GM04503 (cell line): ENCODE measurements around the gene PSAPL1.

ENCODE experiments used
- DNase-seq: peaks from one replicate; pipeline ENCODE4 v3.0.0-alpha.2; 2012; ENCODE audit warnings: low read depth

Gene PSAPL1

GRCh38 chr4:7434766-7435150 is at the start of gene PSAPL1:
Gene PSAPL1 (minus strand): TSS chr4:7434930. CDS start chr4:7434879, 51 bp downstream.
- DNase-seq: no peak

- DNase-seq: no peak
Observed at GRCh38 chr4:7481227-7481626, 46.5 kb upstream of the PSAPL1 start.

GRCh38 chr4:7480423-7480822 is 45.7 kb upstream of the PSAPL1 start:
- DNase-seq: no peak

- no peak for DNase-seq
Observed at GRCh38 chr4:7478665-7479064, 43.9 kb upstream of the PSAPL1 start.

GRCh38 chr4:7477695-7478094 is 43.0 kb upstream of the PSAPL1 start:
- no peak for DNase-seq

GRCh38 chr4:7476820-7477219 is 42.1 kb upstream of the PSAPL1 start:
- DNase-seq: no peak

GRCh38 chr4:7475207-7475606 is 40.5 kb upstream of the PSAPL1 start:
- no peak for DNase-seq

- no peak for DNase-seq
Observed at GRCh38 chr4:7474320-7474719, 39.6 kb upstream of the PSAPL1 start.

- no peak for DNase-seq
Observed at GRCh38 chr4:7473081-7473480, 38.4 kb upstream of the PSAPL1 start.

GRCh38 chr4:7472442-7473013 is 37.8 kb upstream of the PSAPL1 start:
- no peak for DNase-seq

- DNase-seq: no peak
Observed at GRCh38 chr4:7470522-7471128, 35.9 kb upstream of the PSAPL1 start.

- no peak for DNase-seq
Observed at GRCh38 chr4:7470111-7470510, 35.4 kb upstream of the PSAPL1 start.

- DNase-seq: no peak
Observed at GRCh38 chr4:7469023-7469422, 34.3 kb upstream of the PSAPL1 start.

- DNase-seq: no peak
Observed at GRCh38 chr4:7467471-7467870, 32.7 kb upstream of the PSAPL1 start.

GRCh38 chr4:7466904-7467303 is 32.2 kb upstream of the PSAPL1 start:
- DNase-seq: no peak

GRCh38 chr4:7466215-7466614 is 31.5 kb upstream of the PSAPL1 start:
- no peak for DNase-seq

- no peak for DNase-seq
Observed at GRCh38 chr4:7465017-7465416, 30.3 kb upstream of the PSAPL1 start.

GRCh38 chr4:7464259-7464655 is 29.5 kb upstream of the PSAPL1 start:
- DNase-seq: no peak

- DNase-seq: no peak
Observed at GRCh38 chr4:7463566-7464258, 29.0 kb upstream of the PSAPL1 start.

GRCh38 chr4:7462509-7462971 is 27.8 kb upstream of the PSAPL1 start:
- peak; percentile 8 for DNase-seq

- no peak for DNase-seq
Observed at GRCh38 chr4:7461230-7461629, 26.5 kb upstream of the PSAPL1 start.

GRCh38 chr4:7460566-7460965 is 25.8 kb upstream of the PSAPL1 start:
- peak; percentile 4 for DNase-seq

- no peak for DNase-seq
Observed at GRCh38 chr4:7459471-7459870, 24.7 kb upstream of the PSAPL1 start.

- no peak for DNase-seq
Observed at GRCh38 chr4:7458477-7458876, 23.7 kb upstream of the PSAPL1 start.
